ENCODE measurements around the gene TXLNG. TPM values are rescaled to one million over a fixed set of nuclear protein-coding genes. Genes with fewer than 3 reads are reported as not detected.
"Not testable (repeated sequence)": the region's sequence is repeated elsewhere in the genome, so short reads cannot be mapped to it uniquely, and the experiment has no call there.

Gene TXLNG
- total RNA-seq, 1 donor from 2014 or later = 15.2 TPM

- Histone ChIP-seq H3K36me3 (peaks cover 0 to 29% of the 10 kb centered on the region in 2 donors), H3K4me3 (no peak overlapping the region), H3K4me1 (no peaks in the 10 kb centered on the region), H3K27me3 (no peaks in the 10 kb centered on the region), H3K9me3 (no peaks in the 10 kb centered on the region), H3K27ac (no peak overlapping the region)
- TF ChIP-seq POLR2AphosphoS5 (IDR thresholded peaks at IDR 0.05; ENCODE audit: insufficient read depth in 1 of 2, low read depth in 1 of 2) (no peak), CTCF (IDR thresholded peaks at IDR 0.05) (no peak), POLR2A (IDR thresholded peaks at IDR 0.05) (no peak)
- no peak for DNase-seq (ENCODE audit: extremely low spot score in 2 of 2)
- intact Hi-C loops (cut with DNase I) = no loop called here
Observed at GRCh38 chrX:16852617-16853179, 66.4 kb downstream of the TXLNG start.

- Histone ChIP-seq H3K4me1 (no peaks in the 10 kb centered on the region), H3K27me3 (no peaks in the 10 kb centered on the region), H3K4me3 (no peak overlapping the region), H3K27ac (no peak overlapping the region), H3K36me3 (peaks cover 0 to 29% of the 10 kb centered on the region in 2 donors), H3K9me3 (no peaks in the 10 kb centered on the region)
- DNase-seq (ENCODE audit: extremely low spot score in 2 of 2) = no peak
- intact Hi-C loops (cut with DNase I) = no loop called here
- TF ChIP-seq POLR2A (IDR thresholded peaks at IDR 0.05) (no peak), CTCF (IDR thresholded peaks at IDR 0.05) (no peak), POLR2AphosphoS5 (IDR thresholded peaks at IDR 0.05; ENCODE audit: insufficient read depth in 1 of 2, low read depth in 1 of 2) (no peak)
Observed at GRCh38 chrX:16853537-16853936, 67.3 kb downstream of the TXLNG start.

GRCh38 chrX:16855363-16856075 is 69.3 kb downstream of the TXLNG start:
- intact Hi-C loops (cut with DNase I) = no loop called here
- H3K27me3 ChIP-seq = no peaks in the 10 kb centered on the region
- no peaks in the 10 kb centered on the region for H3K9me3 ChIP-seq
- H3K4me3 ChIP-seq = no peak overlapping the region
- no peak for TF ChIP-seq POLR2AphosphoS5 (IDR thresholded peaks at IDR 0.05; ENCODE audit: insufficient read depth in 1 of 2, low read depth in 1 of 2)
- TF ChIP-seq CTCF (IDR thresholded peaks at IDR 0.05) = no peak
- no peak for TF ChIP-seq POLR2A (IDR thresholded peaks at IDR 0.05)
- DNase-seq (ENCODE audit: extremely low spot score in 2 of 2) = no peak
- H3K36me3 ChIP-seq = peaks cover 0 to 29% of the 10 kb centered on the region in 2 donors
- H3K4me1 ChIP-seq = no peaks in the 10 kb centered on the region
- no peak overlapping the region for H3K27ac ChIP-seq

GRCh38 chrX:16856076-16856404 is 69.8 kb downstream of the TXLNG start:
- H3K27ac ChIP-seq; H3K4me1 ChIP-seq; intact Hi-C loops (cut with DNase I); H3K4me3 ChIP-seq; H3K9me3 ChIP-seq; DNase-seq (ENCODE audit: extremely low spot score in 2 of 2); H3K27me3 ChIP-seq: not testable (repeated sequence)
- peaks cover 0 to 29% of the 10 kb centered on the region in 2 donors for H3K36me3 ChIP-seq

- no peak overlapping the region for H3K4me3 ChIP-seq
- TF ChIP-seq CTCF (IDR thresholded peaks at IDR 0.05) (no peak), POLR2AphosphoS5 (IDR thresholded peaks at IDR 0.05; ENCODE audit: insufficient read depth in 1 of 2, low read depth in 1 of 2) (no peak), POLR2A (IDR thresholded peaks at IDR 0.05) (no peak)
- peaks cover 0 to 28% of the 10 kb centered on the region in 2 donors for H3K36me3 ChIP-seq
- H3K9me3 ChIP-seq = no peaks in the 10 kb centered on the region
- no peak for DNase-seq (ENCODE audit: extremely low spot score in 2 of 2)
- H3K4me1 ChIP-seq = no peaks in the 10 kb centered on the region
- intact Hi-C loops (cut with DNase I) = no loop called here
- no peaks in the 10 kb centered on the region for H3K27me3 ChIP-seq
- H3K27ac ChIP-seq = no peak overlapping the region
Observed at GRCh38 chrX:16856744-16857143, 70.5 kb downstream of the TXLNG start.

All from vagina (tissue), 2 donors.